Stimulated activated CD8-positive, alpha-beta memory T cell treated with anti-CD3 and anti-CD28 coated beads, Interleukin-4, amount 100 ng/mL, for 4 hours (primary cell): ENCODE data around the gene LMTK2.

Source experiments
- DNase-seq, 2 donors: peaks; one replicate each; pipeline ENCODE4 v3.0.0-alpha.2; 2020; ENCODE audit warnings: low read depth in 2 of 2, low spot score in 1 of 2

The LMTK2 gene

DNA sequence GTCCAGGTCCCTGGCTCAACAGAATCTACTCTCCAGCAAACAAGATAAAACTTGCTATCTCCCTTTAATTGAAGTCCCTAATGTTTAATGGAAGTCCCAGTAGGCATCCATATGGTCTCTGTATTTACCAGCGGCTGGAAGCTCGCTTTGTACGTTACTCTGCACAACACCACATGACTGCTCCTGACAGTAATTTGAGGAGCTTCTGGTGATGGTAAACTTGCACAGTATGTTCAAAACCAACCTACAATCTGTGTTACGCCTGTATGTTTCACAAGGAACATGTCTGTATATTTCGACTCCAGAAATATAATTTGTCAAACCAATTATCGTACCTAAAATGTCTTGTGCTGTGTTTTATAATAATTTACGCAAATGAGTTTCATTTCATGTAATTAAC, 149.8 kb downstream of the LMTK2 start:
- no peak for DNase-seq

DNA sequence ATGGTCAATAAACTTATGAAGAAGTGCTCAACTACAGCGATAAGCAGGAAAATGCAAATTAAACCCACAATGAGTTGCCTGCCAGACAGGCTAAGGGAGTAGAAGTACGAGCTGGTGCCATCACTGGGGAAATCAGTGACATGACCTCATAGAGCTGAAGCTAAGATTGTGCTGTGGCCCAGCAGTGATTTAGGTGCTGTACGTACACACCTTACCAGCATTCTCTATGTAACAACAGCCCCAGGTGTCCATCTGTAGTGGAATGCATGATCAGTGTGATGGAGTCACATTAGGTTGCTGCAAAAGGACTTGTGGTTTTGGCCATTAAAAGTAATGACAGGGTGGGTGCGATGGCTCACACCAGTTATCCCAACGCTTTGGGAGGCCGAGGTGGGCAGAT, 151.0 kb downstream of the LMTK2 start:
- no peak for DNase-seq
